Neural cell (in vitro differentiated cells): ENCODE data around the gene APOL6. TPM values are rescaled to one million over a fixed set of nuclear protein-coding genes. Genes with fewer than 3 reads are reported as not detected.

Source experiments
- H2AFZ ChIP-seq: fragments of 200-600, 300-800 bp; sonication (generic), shearing (Covaris generic); 2 replicates; pipeline ENCODE4 v1.6.0; 2014; ENCODE audit warnings: low read depth, mild to moderate bottlenecking, antibody characterized with exemption, low read length, moderate library complexity
- H3F3A ChIP-seq: fragments of 200-600 bp; shearing (Covaris generic); 2 replicates; pipeline ENCODE4 v1.6.1; 2016; ENCODE audit warnings: mild to moderate bottlenecking, moderate library complexity, mixed read lengths, antibody characterized with exemption, low read length; ENCODE audit not compliant: insufficient read depth, poor library complexity, severe bottlenecking
- H3K27ac ChIP-seq: fragments of 200-600, 300-800 bp; sonication (generic), shearing (Covaris generic); 2 replicates; pipeline ENCODE4 v1.5.1; 2014; ENCODE audit warnings: mild to moderate bottlenecking, low read length, moderate library complexity
- H3K27me3 ChIP-seq: fragments of 300-800, 200-600 bp; sonication (generic), shearing (Covaris generic); 2 replicates; pipeline ENCODE4 v1.6.0; 2014; ENCODE audit warnings: mild to moderate bottlenecking, low read depth, low read length, moderate library complexity; ENCODE audit not compliant: insufficient read depth
- H3K36me3 ChIP-seq: fragments of 300-800, 200-600 bp; sonication (generic), shearing (Covaris generic); 2 replicates; pipeline ENCODE4 v1.5.1; 2014; ENCODE audit warnings: mild to moderate bottlenecking, antibody characterized with exemption, low read length, moderate library complexity; ENCODE audit not compliant: insufficient read depth
- H3K4me2 ChIP-seq: fragments of 300-800, 200-600 bp; sonication (generic), shearing (Covaris generic); 2 replicates; pipeline ENCODE4 v1.6.0; 2014; ENCODE audit warnings: mild to moderate bottlenecking, low read length
- H3K4me3 ChIP-seq: fragments of 300-800, 200-600 bp; sonication (generic), shearing (Covaris generic); 2 replicates; pipeline ENCODE4 v1.5.1; 2014; ENCODE audit warnings: mild to moderate bottlenecking, low read length, moderate library complexity
- H3K79me2 ChIP-seq: fragments of 200-600 bp; shearing (Covaris generic); replicated peaks from 2 replicates; pipeline ENCODE4 v1.6.0; 2014; ENCODE audit warnings: mild to moderate bottlenecking, low read length, moderate library complexity; ENCODE audit not compliant: insufficient read depth
- H3K9ac ChIP-seq: fragments of 300-800, 200-600 bp; sonication (generic), shearing (Covaris generic); 2 replicates; pipeline ENCODE4 v1.6.1; 2016; ENCODE audit warnings: mild to moderate bottlenecking, low read length, mixed read lengths
- H3K9me2 ChIP-seq: fragments of 200-600 bp; shearing (Covaris generic); 2 replicates; pipeline ENCODE4 v1.6.1; 2016; ENCODE audit warnings: mild to moderate bottlenecking, low read length, mixed read lengths; ENCODE audit not compliant: insufficient read depth
- H3K9me3 ChIP-seq: fragments of 200-600, 300-800 bp; sonication (generic), shearing (Covaris generic); 2 replicates; pipeline ENCODE4 v1.6.1; 2016; ENCODE audit warnings: mild to moderate bottlenecking, mixed run types, low read length, moderate library complexity, mixed read lengths
- H4K20me1 ChIP-seq: fragments of 200-600 bp; shearing (Covaris generic); 2 replicates; pipeline ENCODE4 v1.6.1; 2016; ENCODE audit warnings: mild to moderate bottlenecking, mixed run types; ENCODE audit not compliant: insufficient read depth
- CTCF ChIP-seq: fragments of 450-650 bp; IDR thresholded peaks from 2 replicates; pipeline ENCODE4 v1.5.1; 2014; ENCODE audit warnings: antibody characterized with exemption, mild to moderate bottlenecking, moderate library complexity; ENCODE audit not compliant: poor library complexity, severe bottlenecking
- EP300 ChIP-seq: fragments of 450-650 bp; conservative IDR thresholded peaks from 2 replicates; pipeline ENCODE4 v1.6.1; 2014; ENCODE audit warnings: antibody characterized with exemption, mild to moderate bottlenecking, moderate library complexity; ENCODE audit not compliant: poor library complexity, severe bottlenecking
- EZH2 ChIP-seq: fragments of 200-600, 300-800 bp; shearing (Covaris generic), sonication (generic); IDR thresholded peaks from 2 replicates; pipeline ENCODE4 v1.6.1; 2014; ENCODE audit warnings: antibody characterized with exemption, low read length, borderline replicate concordance, mild to moderate bottlenecking; ENCODE audit not compliant: insufficient read depth, poor library complexity, severe bottlenecking
- MXI1 ChIP-seq: fragments of 450-650 bp; conservative IDR thresholded peaks from 2 replicates; pipeline ENCODE4 v1.6.1; 2014; ENCODE audit warnings: antibody characterized with exemption, mild to moderate bottlenecking; ENCODE audit not compliant: poor library complexity, severe bottlenecking
- RAD21 ChIP-seq: fragments of 450-650 bp; conservative IDR thresholded peaks from 2 replicates; pipeline ENCODE4 v1.6.1; 2014; ENCODE audit warnings: antibody characterized with exemption, mild to moderate bottlenecking, moderate library complexity
- SMC3 ChIP-seq: fragments of 450-650 bp; conservative IDR thresholded peaks from 2 replicates; pipeline ENCODE4 v1.6.1; 2014; ENCODE audit warnings: antibody characterized with exemption, mild to moderate bottlenecking, moderate library complexity; ENCODE audit not compliant: poor library complexity
- TAF1 ChIP-seq: IDR thresholded peaks from 2 replicates; pipeline ENCODE4 v1.6.1; 2012; ENCODE audit warnings: low read depth
- polyA plus RNA-seq: library from polyadenylated mRNA; depleted of rRNA; stranded (reverse); fragments of >200 nt; gene quantifications from 2 replicates; pipeline ENCODE4 v1.2.3, GENCODE V29; 2014
- TF ChIP-seq, protein P1 (sequence below): IDR thresholded peaks from 2 replicates; pipeline ENCODE4 v1.6.1; 2012; ENCODE audit warnings: borderline replicate concordance

Gene APOL6
- polyA plus RNA-seq, 1 donor from 2014 or later, result not detected

- TF ChIP-seq EZH2 (no peak), TAF1 (no peak), CTCF (no peak)
- H3K79me2 ChIP-seq, result no peaks in the 10 kb centered on the region
- H2AFZ ChIP-seq, result no peak overlapping the region
- no peaks in the 10 kb centered on the region for H3K27me3 ChIP-seq
- H3F3A ChIP-seq, result no peaks in the 10 kb centered on the region
- H3K4me2 ChIP-seq, result no peak overlapping the region
- H3K9me3 ChIP-seq, result no peaks in the 10 kb centered on the region
- H3K9me2 ChIP-seq, result no peaks in the 10 kb centered on the region
- no peak overlapping the region for H3K9ac ChIP-seq
- H3K27ac ChIP-seq, result no peak overlapping the region
- H4K20me1 ChIP-seq, result no peaks in the 10 kb centered on the region
- H3K36me3 ChIP-seq, result no peaks in the 10 kb centered on the region
- no peak overlapping the region for H3K4me3 ChIP-seq
Observed at GRCh38 chr22:35606916-35607315, 41.3 kb upstream of the APOL6 start.

- H2AFZ ChIP-seq, result no peak overlapping the region
- H3K79me2 ChIP-seq, result no peaks in the 10 kb centered on the region
- no peak overlapping the region for H3K4me2 ChIP-seq
- no peak overlapping the region for H3K9ac ChIP-seq
- no peak overlapping the region for H3K27ac ChIP-seq
- no peaks in the 10 kb centered on the region for H3K9me2 ChIP-seq
- TF ChIP-seq EZH2 (no peak), MXI1 (no peak), EP300 (no peak), TAF1 (no peak), RAD21 (no peak), CTCF (no peak)
- no peaks in the 10 kb centered on the region for H4K20me1 ChIP-seq
- H3F3A ChIP-seq, result no peaks in the 10 kb centered on the region
- H3K27me3 ChIP-seq, result no peaks in the 10 kb centered on the region
- no peaks in the 10 kb centered on the region for H3K36me3 ChIP-seq
- H3K9me3 ChIP-seq, result no peaks in the 10 kb centered on the region
- H3K4me3 ChIP-seq, result no peak overlapping the region
Observed at GRCh38 chr22:35608088-35608487, 40.2 kb upstream of the APOL6 start.

DNA sequence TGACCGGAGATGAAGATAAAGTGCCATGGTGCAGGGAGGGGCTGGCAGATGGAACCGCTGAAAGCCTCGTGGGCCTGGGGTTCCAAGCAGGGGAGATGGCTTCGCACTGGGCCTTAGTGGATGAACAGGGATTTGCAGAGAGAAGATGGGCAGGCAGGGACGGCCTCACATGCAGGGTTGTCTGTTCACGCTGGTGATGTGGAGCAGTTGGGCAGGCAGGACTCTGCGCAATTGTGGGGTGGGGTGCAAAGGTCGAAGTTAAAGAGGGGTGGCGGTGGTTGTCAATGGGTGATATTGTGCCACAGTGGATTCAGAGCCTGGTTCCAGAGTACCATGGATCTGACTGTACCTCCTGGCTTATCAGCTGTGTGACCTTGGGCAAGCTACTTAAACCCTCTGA is 39.0 kb upstream of the APOL6 start:
- H3F3A ChIP-seq, result no peaks in the 10 kb centered on the region
- H3K9me3 ChIP-seq, result no peaks in the 10 kb centered on the region
- no peaks in the 10 kb centered on the region for H3K36me3 ChIP-seq
- H4K20me1 ChIP-seq, result no peaks in the 10 kb centered on the region
- TF ChIP-seq SMC3 (no peak), RAD21 (no peak), TAF1 (no peak), CTCF (no peak)
- TF ChIP-seq, protein P1, sequence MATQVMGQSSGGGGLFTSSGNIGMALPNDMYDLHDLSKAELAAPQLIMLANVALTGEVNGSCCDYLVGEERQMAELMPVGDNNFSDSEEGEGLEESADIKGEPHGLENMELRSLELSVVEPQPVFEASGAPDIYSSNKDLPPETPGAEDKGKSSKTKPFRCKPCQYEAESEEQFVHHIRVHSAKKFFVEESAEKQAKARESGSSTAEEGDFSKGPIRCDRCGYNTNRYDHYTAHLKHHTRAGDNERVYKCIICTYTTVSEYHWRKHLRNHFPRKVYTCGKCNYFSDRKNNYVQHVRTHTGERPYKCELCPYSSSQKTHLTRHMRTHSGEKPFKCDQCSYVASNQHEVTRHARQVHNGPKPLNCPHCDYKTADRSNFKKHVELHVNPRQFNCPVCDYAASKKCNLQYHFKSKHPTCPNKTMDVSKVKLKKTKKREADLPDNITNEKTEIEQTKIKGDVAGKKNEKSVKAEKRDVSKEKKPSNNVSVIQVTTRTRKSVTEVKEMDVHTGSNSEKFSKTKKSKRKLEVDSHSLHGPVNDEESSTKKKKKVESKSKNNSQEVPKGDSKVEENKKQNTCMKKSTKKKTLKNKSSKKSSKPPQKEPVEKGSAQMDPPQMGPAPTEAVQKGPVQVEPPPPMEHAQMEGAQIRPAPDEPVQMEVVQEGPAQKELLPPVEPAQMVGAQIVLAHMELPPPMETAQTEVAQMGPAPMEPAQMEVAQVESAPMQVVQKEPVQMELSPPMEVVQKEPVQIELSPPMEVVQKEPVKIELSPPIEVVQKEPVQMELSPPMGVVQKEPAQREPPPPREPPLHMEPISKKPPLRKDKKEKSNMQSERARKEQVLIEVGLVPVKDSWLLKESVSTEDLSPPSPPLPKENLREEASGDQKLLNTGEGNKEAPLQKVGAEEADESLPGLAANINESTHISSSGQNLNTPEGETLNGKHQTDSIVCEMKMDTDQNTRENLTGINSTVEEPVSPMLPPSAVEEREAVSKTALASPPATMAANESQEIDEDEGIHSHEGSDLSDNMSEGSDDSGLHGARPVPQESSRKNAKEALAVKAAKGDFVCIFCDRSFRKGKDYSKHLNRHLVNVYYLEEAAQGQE, result no peak
- no peak overlapping the region for H3K9ac ChIP-seq
- H3K27me3 ChIP-seq, result no peaks in the 10 kb centered on the region
- H3K4me2 ChIP-seq, result no peak overlapping the region
- H3K9me2 ChIP-seq, result no peaks in the 10 kb centered on the region
- H3K79me2 ChIP-seq, result no peaks in the 10 kb centered on the region
- H3K27ac ChIP-seq, result no peak overlapping the region
- H2AFZ ChIP-seq, result no peak overlapping the region
- H3K4me3 ChIP-seq, result no peak overlapping the region
